ENCODE results near the gene HOXA5. TPM values are rescaled to one million over a fixed set of nuclear protein-coding genes. Genes with fewer than 3 reads are reported as not detected.

Gene HOXA5
- total RNA-seq, 1 experiment from 2014 or later: 7.5 TPM

DNA sequence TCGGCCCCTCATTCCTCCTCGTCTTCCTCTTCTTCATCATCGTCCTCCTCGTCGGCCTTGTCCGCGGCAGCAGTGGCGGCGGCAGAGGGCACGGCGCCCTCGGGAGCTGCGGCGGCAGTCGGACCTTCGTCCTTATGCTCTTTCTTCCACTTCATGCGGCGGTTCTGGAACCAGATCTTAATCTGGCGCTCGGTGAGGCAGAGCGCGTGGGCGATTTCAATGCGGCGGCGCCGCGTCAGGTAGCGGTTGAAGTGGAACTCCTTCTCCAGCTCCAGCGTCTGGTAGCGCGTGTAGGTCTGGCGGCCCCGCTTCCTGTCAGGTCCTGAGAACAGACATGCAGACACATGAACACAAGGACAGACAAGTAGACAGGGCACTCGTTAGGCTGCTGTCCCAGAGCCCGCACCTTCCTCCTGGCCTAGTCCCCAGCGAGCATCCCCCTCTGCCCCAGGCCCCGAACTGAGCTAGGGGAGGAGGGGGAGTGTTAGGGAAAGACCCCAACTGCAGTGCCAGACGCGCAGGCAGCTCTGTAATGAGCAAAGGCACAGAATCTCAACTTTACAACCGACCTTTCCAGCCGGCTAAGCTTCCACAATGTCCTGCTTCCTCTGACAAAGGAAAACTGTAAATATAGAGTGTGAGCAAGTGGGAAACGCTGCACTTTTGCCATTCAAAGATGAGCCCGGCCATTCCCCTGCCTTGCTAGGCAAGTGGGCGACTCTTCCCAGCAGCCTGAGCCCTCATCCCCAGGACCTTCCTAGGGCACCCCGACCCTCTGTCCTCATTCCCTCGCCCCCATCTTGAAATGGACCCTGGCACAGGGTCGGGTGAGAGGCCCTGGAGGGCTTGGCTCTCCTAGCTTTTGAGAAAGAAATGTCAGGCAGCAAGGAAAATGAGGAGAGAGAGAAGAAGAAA is 11.7 kb upstream of the HOXA5 start:
- Histone ChIP-seq H4K20me1 (ENCODE audit: low read length) (no peaks in the 10 kb centered on the region), H2AFZ (ENCODE audit: low read length) (peak overlapping the region; percentile 93), H3K4me1 (ENCODE audit: insufficient read depth, low read length) (peaks cover 26% of the 10 kb centered on the region), H3F3A (ENCODE audit: low read length, unreplicated experiment) (no peaks in the 10 kb centered on the region), H3K27ac (ENCODE audit: low read length) (no peak overlapping the region), H3K4me3 (ENCODE audit: low read length) (peak overlapping the region; percentile 79), H3K9me2 (replicated peaks; ENCODE audit: low read length) (no peaks in the 10 kb centered on the region), H3K9ac (ENCODE audit: low read length) (peak overlapping the region; percentile 43; the same call in 1 of the 2 replicates), H3K79me2 (ENCODE audit: low read length) (peaks cover 31% of the 10 kb centered on the region), H3K36me3 (ENCODE audit: low read depth, low read length) (no peaks in the 10 kb centered on the region), H3K4me2 (ENCODE audit: low read length) (peak overlapping the region; percentile 94), H3K27me3 (ENCODE audit: low read length) (no peaks in the 10 kb centered on the region), H3K9me3 (ENCODE audit: low read length) (no peaks in the 10 kb centered on the region)
- DNase-seq: no peak
- CTCF ChIA-PET: no interaction called here
- ATAC-seq: no peak
- BruUV-seq (replicated peaks): no TSS peak
- POLR2A ChIA-PET (ENCODE audit: unreplicated experiment): interaction anchor here (1.0 kb wide), 1 partner anchor 59 kb away, joined by 5 read pairs; no protein-coding TSS in a partner anchor
- TF ChIP-seq EZH2 (IDR thresholded peaks at IDR 0.05; ENCODE audit: low read length, unreplicated experiment) (no peak), EZH2phosphoT487 (IDR thresholded peaks at IDR 0.05; ENCODE audit: borderline replicate concordance, low read length) (no peak)
- TF ChIP-seq, protein P1, sequence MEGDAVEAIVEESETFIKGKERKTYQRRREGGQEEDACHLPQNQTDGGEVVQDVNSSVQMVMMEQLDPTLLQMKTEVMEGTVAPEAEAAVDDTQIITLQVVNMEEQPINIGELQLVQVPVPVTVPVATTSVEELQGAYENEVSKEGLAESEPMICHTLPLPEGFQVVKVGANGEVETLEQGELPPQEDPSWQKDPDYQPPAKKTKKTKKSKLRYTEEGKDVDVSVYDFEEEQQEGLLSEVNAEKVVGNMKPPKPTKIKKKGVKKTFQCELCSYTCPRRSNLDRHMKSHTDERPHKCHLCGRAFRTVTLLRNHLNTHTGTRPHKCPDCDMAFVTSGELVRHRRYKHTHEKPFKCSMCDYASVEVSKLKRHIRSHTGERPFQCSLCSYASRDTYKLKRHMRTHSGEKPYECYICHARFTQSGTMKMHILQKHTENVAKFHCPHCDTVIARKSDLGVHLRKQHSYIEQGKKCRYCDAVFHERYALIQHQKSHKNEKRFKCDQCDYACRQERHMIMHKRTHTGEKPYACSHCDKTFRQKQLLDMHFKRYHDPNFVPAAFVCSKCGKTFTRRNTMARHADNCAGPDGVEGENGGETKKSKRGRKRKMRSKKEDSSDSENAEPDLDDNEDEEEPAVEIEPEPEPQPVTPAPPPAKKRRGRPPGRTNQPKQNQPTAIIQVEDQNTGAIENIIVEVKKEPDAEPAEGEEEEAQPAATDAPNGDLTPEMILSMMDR (conservative IDR thresholded peaks at IDR 0.05; ENCODE audit: low read depth, low read length): no peak
- intact Hi-C loops (cut with micrococcal nuclease): no loop called here

DNA sequence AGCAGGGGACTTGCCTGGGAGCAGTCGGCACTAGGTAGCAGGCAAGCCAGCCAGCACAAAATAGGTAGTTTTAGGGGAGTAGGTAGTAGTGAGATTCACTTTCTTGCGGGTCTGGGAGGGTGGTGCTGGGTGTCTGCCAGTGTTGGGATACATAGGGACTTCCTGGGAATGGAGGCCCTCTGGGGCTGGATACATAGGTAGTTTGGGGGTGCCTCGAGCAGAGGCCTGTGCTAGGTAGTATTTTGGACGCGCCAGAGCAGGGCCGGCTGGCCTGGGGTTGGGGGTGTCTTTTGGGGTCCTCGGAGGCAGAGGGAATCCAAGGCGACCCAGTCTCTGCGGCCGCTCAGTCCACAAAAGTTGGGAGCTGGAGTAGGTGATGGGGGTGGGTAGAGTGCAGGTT is 10.9 kb upstream of the HOXA5 start:
- Histone ChIP-seq H3K4me2 (ENCODE audit: low read length) (no peak overlapping the region), H4K20me1 (ENCODE audit: low read length) (no peaks in the 10 kb centered on the region), H3K9me3 (ENCODE audit: low read length) (no peaks in the 10 kb centered on the region), H3K36me3 (ENCODE audit: low read depth, low read length) (no peaks in the 10 kb centered on the region), H3K9ac (ENCODE audit: low read length) (no peak overlapping the region), H2AFZ (ENCODE audit: low read length) (no peak overlapping the region), H3K4me3 (ENCODE audit: low read length) (no peak overlapping the region), H3K27ac (ENCODE audit: low read length) (no peak overlapping the region), H3K79me2 (ENCODE audit: low read length) (peaks cover 39% of the 10 kb centered on the region), H3K4me1 (ENCODE audit: insufficient read depth, low read length) (peaks cover 19% of the 10 kb centered on the region), H3K9me2 (replicated peaks; ENCODE audit: low read length) (no peaks in the 10 kb centered on the region), H3F3A (ENCODE audit: low read length, unreplicated experiment) (no peaks in the 10 kb centered on the region), H3K27me3 (ENCODE audit: low read length) (no peaks in the 10 kb centered on the region)
- ATAC-seq (no peak), DNase-seq (no peak)
- CTCF ChIA-PET: no interaction called here
- intact Hi-C loops (cut with micrococcal nuclease): no loop called here
- BruUV-seq (replicated peaks): no TSS peak
- POLR2A ChIA-PET (ENCODE audit: unreplicated experiment): no interaction called here
- TF ChIP-seq EZH2phosphoT487 (IDR thresholded peaks at IDR 0.05; ENCODE audit: borderline replicate concordance, low read length) (no peak), EZH2 (IDR thresholded peaks at IDR 0.05; ENCODE audit: low read length, unreplicated experiment) (no peak)
- TF ChIP-seq, protein P1 (conservative IDR thresholded peaks at IDR 0.05; ENCODE audit: low read depth, low read length): no peak

DNA sequence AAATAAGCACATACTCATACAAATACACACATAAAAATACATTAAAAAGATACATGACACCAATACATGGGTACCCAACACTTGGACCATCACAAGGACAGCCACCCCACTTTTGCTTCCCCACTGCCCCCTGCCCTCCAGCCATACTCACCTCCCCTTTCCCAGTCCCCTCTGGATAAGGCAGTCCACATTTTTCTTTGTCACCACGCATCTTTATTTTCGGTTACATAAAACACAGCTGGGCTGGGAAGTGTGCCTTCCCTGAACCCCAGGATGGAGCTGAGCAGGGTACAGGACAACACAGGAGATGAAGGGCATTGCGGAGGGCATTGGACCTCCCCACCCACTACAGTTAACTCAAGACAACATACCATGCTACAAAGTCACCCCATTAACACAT is 10.0 kb upstream of the HOXA5 start:
- no peaks in the 10 kb centered on the region for H3K27me3 ChIP-seq (ENCODE audit: low read length)
- no peak for TF ChIP-seq EZH2 (IDR thresholded peaks at IDR 0.05; ENCODE audit: low read length, unreplicated experiment)
- TF ChIP-seq EZH2phosphoT487 (IDR thresholded peaks at IDR 0.05; ENCODE audit: borderline replicate concordance, low read length): no peak
- TF ChIP-seq, protein P1 (conservative IDR thresholded peaks at IDR 0.05; ENCODE audit: low read depth, low read length): no peak
- intact Hi-C loops (cut with micrococcal nuclease): no loop called here
- no peak overlapping the region for H3K4me2 ChIP-seq (ENCODE audit: low read length)
- no peaks in the 10 kb centered on the region for H3K9me3 ChIP-seq (ENCODE audit: low read length)
- no TSS peak for BruUV-seq (replicated peaks)
- no peak overlapping the region for H3K27ac ChIP-seq (ENCODE audit: low read length)
- H3K9me2 ChIP-seq (replicated peaks; ENCODE audit: low read length): no peaks in the 10 kb centered on the region
- no peaks in the 10 kb centered on the region for H3K36me3 ChIP-seq (ENCODE audit: low read depth, low read length)
- no peak overlapping the region for H2AFZ ChIP-seq (ENCODE audit: low read length)
- H3F3A ChIP-seq (ENCODE audit: low read length, unreplicated experiment): no peaks in the 10 kb centered on the region
- H3K9ac ChIP-seq (ENCODE audit: low read length): no peak overlapping the region
- ATAC-seq: no peak
- CTCF ChIA-PET: no interaction called here
- peaks cover 23% of the 10 kb centered on the region for H3K4me1 ChIP-seq (ENCODE audit: insufficient read depth, low read length)
- H4K20me1 ChIP-seq (ENCODE audit: low read length): no peaks in the 10 kb centered on the region
- POLR2A ChIA-PET (ENCODE audit: unreplicated experiment): no interaction called here
- no peak overlapping the region for H3K4me3 ChIP-seq (ENCODE audit: low read length)
- peaks cover 47% of the 10 kb centered on the region for H3K79me2 ChIP-seq (ENCODE audit: low read length)
- no peak for DNase-seq

Measured in PC-3 (cell line).